ENCODE measurements around the gene TIAM1.

The TIAM1 gene

GRCh38 chr21:31335957-31336738 lies 7.9 kb downstream of the TIAM1 start:
- TF ChIP-seq CTCF (IDR thresholded peaks at IDR 0.05) = no peak
- Histone ChIP-seq H3K4me3 (ENCODE audit: low read depth, low read length) (no peak overlapping the region), H3K4me1 (no peaks in the 10 kb centered on the region), H3K9me3 (ENCODE audit: control insufficient read depth, low read length) (no peaks in the 10 kb centered on the region), H3K27me3 (ENCODE audit: control insufficient read depth, insufficient read depth, low read length) (peaks cover 6% of the 10 kb centered on the region), H3K79me2 (no peaks in the 10 kb centered on the region), H3K4me2 (ENCODE audit: low read length) (no peak overlapping the region), H3K27ac (no peak overlapping the region), H3K9ac (no peak overlapping the region), H3K36me3 (ENCODE audit: control insufficient read depth, insufficient read depth, low read length) (no peaks in the 10 kb centered on the region), H2AFZ (no peak overlapping the region)

DNA sequence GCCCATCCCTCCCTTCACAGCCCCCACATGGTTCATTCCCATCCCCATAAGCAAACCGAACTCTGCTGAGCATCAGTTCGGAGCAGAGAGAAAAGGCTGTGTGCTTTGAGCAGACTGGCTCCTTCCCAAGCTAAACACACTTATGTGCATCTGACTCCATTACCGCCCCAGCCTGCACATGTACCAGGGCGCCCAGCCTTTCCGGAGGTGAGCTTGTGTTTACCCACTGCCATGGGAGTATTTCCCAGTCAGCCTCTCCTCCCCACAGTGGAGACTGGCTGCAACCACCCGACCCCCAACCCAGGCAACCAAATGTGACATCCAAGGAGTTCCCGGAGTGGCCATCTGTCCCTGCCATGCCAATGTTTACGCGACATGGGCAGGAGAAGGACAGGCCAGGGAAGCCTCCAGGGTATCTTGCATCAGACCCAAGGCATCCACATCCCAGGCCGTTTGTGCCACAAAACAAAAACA lies 9.4 kb downstream of the TIAM1 start:
- H3K36me3 ChIP-seq (ENCODE audit: control insufficient read depth, insufficient read depth, low read length) = no peaks in the 10 kb centered on the region
- H3K9ac ChIP-seq = no peak overlapping the region
- no peak for TF ChIP-seq CTCF (IDR thresholded peaks at IDR 0.05)
- no peaks in the 10 kb centered on the region for H3K9me3 ChIP-seq (ENCODE audit: control insufficient read depth, low read length)
- no peaks in the 10 kb centered on the region for H3K27me3 ChIP-seq (ENCODE audit: control insufficient read depth, insufficient read depth, low read length)
- no peaks in the 10 kb centered on the region for H3K4me1 ChIP-seq
- no peak overlapping the region for H3K27ac ChIP-seq
- no peak overlapping the region for H3K4me3 ChIP-seq (ENCODE audit: low read depth, low read length)
- H3K79me2 ChIP-seq = no peaks in the 10 kb centered on the region
- no peak overlapping the region for H2AFZ ChIP-seq
- no peak overlapping the region for H3K4me2 ChIP-seq (ENCODE audit: low read length)

- Histone ChIP-seq H3K4me2 (ENCODE audit: low read length) (no peak overlapping the region), H3K4me1 (no peaks in the 10 kb centered on the region), H3K9ac (no peak overlapping the region), H3K79me2 (no peaks in the 10 kb centered on the region), H3K4me3 (ENCODE audit: low read depth, low read length) (no peak overlapping the region), H3K36me3 (ENCODE audit: control insufficient read depth, insufficient read depth, low read length) (no peaks in the 10 kb centered on the region), H3K27me3 (ENCODE audit: control insufficient read depth, insufficient read depth, low read length) (no peaks in the 10 kb centered on the region), H2AFZ (no peak overlapping the region), H3K27ac (no peak overlapping the region), H3K9me3 (ENCODE audit: control insufficient read depth, low read length) (no peaks in the 10 kb centered on the region)
- TF ChIP-seq CTCF (IDR thresholded peaks at IDR 0.05) = no peak
These were observed 11.5 kb downstream of the TIAM1 start for GRCh38 chr21:31332525-31332924.

GRCh38 chr21:31331231-31331630 lies 12.8 kb downstream of the TIAM1 start:
- H3K4me1 ChIP-seq = no peaks in the 10 kb centered on the region
- no peak overlapping the region for H3K4me3 ChIP-seq (ENCODE audit: low read depth, low read length)

More at GRCh38 chr21:31331231-31331630, 12.8 kb downstream of the TIAM1 start:
- Histone ChIP-seq H3K9me3 (ENCODE audit: control insufficient read depth, low read length) (no peaks in the 10 kb centered on the region), H3K27me3 (ENCODE audit: control insufficient read depth, insufficient read depth, low read length) (no peaks in the 10 kb centered on the region), H3K27ac (no peak overlapping the region), H2AFZ (no peak overlapping the region), H3K9ac (no peak overlapping the region), H3K4me2 (ENCODE audit: low read length) (no peak overlapping the region), H3K36me3 (ENCODE audit: control insufficient read depth, insufficient read depth, low read length) (no peaks in the 10 kb centered on the region), H3K79me2 (no peaks in the 10 kb centered on the region)
- TF ChIP-seq CTCF (IDR thresholded peaks at IDR 0.05) = no peak
